Upper lobe of right lung (tissue), 1 donor: ENCODE data around the gene GOPC. TPM values are rescaled to one million over a fixed set of nuclear protein-coding genes. Genes with fewer than 3 reads are reported as not detected.

Experiments used
- ATAC-seq: fragments of 200-7000 bp; cut with Tn5 transposase; one replicate; pipeline ENCODE4 v1.9.1; 2020; ENCODE audit warnings: mild to moderate bottlenecking, moderate library complexity
- DNase-seq: peaks from one replicate; pipeline ENCODE4 v3.0.0-alpha.2; 2020
- H3K27ac ChIP-seq: fragments of 200-600 bp; one replicate; pipeline ENCODE4 v1.8.0; 2022
- H3K27me3 ChIP-seq: fragments of 200-600 bp; one replicate; pipeline ENCODE4 v1.8.0; 2022; ENCODE audit warnings: mild to moderate bottlenecking
- H3K36me3 ChIP-seq: fragments of 200-600 bp; one replicate; pipeline ENCODE4 v1.8.0; 2022
- H3K4me1 ChIP-seq: fragments of 200-600 bp; one replicate; pipeline ENCODE4 v1.8.0; 2022
- H3K4me3 ChIP-seq: fragments of 200-600 bp; one replicate; pipeline ENCODE4 v1.8.0; 2022; ENCODE audit warnings: mild to moderate bottlenecking
- H3K9me3 ChIP-seq: fragments of 200-600 bp; one replicate; pipeline ENCODE4 v1.8.0; 2022
- CTCF ChIP-seq: fragments of 200-600 bp; IDR thresholded peaks from one replicate; pipeline ENCODE4 v1.8.0; 2022; ENCODE audit warnings: antibody characterized with exemption
- intact Hi-C: fragments of 100-400 bp; cut with DNase I; formaldehyde crosslinking; loops from one replicate; pipeline ENCODE4 v1.11.0; 2022
- total RNA-seq: library from RNA; stranded (reverse); fragmentation: NEBNext Ultra II Directional; extraction: Animal tissue kit (Norgen Biotek cat#: 25700); gene quantifications from one replicate; pipeline ENCODE4 v1.2.1, GENCODE V29; 2021
- donor health status: DM: no; HTN: yes; CAD: no; lungs with severe emphysema.

Gene GOPC
- total RNA-seq, 1 donor from 2014 or later: 21.5 TPM

GRCh38 chr6:117568831-117569410 lies 33.4 kb downstream of the GOPC start:
- ATAC-seq: no peak
- Histone ChIP-seq H3K4me1 (no peaks in the 10 kb centered on the region), H3K27ac (no peak overlapping the region), H3K4me3 (no peak overlapping the region), H3K27me3 (no peaks in the 10 kb centered on the region), H3K36me3 (peaks cover 87% of the 10 kb centered on the region), H3K9me3 (no peaks in the 10 kb centered on the region)
- intact Hi-C loops: no loop called here
- no peak for DNase-seq
- no peak for TF ChIP-seq CTCF

- no peak for DNase-seq
- ATAC-seq: no peak
- TF ChIP-seq CTCF: no peak
These were observed 34.1 kb downstream of the GOPC start for GRCh38 chr6:117568247-117568646.

GRCh38 chr6:117564681-117565080 lies 37.6 kb downstream of the GOPC start:
- intact Hi-C loops: no loop called here
- no peaks in the 10 kb centered on the region for H3K9me3 ChIP-seq
- H3K27ac ChIP-seq: no peak overlapping the region
- DNase-seq (no peak), ATAC-seq (no peak)
- peaks cover 72% of the 10 kb centered on the region for H3K36me3 ChIP-seq
- no peak for TF ChIP-seq CTCF
- H3K27me3 ChIP-seq: no peaks in the 10 kb centered on the region
- no peak overlapping the region for H3K4me3 ChIP-seq
- H3K4me1 ChIP-seq: no peaks in the 10 kb centered on the region

More at GRCh38 chr6:117568247-117568646, 34.1 kb downstream of the GOPC start:
- no peaks in the 10 kb centered on the region for H3K27me3 ChIP-seq
- H3K4me3 ChIP-seq: no peak overlapping the region
- H3K27ac ChIP-seq: no peak overlapping the region
- H3K9me3 ChIP-seq: no peaks in the 10 kb centered on the region
- no peaks in the 10 kb centered on the region for H3K4me1 ChIP-seq
- intact Hi-C loops: no loop called here
- peaks cover 80% of the 10 kb centered on the region for H3K36me3 ChIP-seq

GRCh38 chr6:117561128-117561527 lies 41.2 kb downstream of the GOPC start:
- no peak for DNase-seq
- no peaks in the 10 kb centered on the region for H3K27me3 ChIP-seq
- no peak overlapping the region for H3K27ac ChIP-seq
- H3K4me1 ChIP-seq: no peaks in the 10 kb centered on the region
- TF ChIP-seq CTCF: no peak
- H3K9me3 ChIP-seq: no peaks in the 10 kb centered on the region
- no peak for ATAC-seq
- H3K4me3 ChIP-seq: no peak overlapping the region
- intact Hi-C loops: no loop called here
- H3K36me3 ChIP-seq: peaks cover 36% of the 10 kb centered on the region

GRCh38 chr6:117559299-117559698 lies 43.0 kb downstream of the GOPC start:
- no peak for TF ChIP-seq CTCF
- DNase-seq (no peak), ATAC-seq (no peak)
- intact Hi-C loops: loop anchor here (10.0 kb wide), 1 partner anchor 114 kb away; no protein-coding TSS in a partner anchor
- peaks cover 22% of the 10 kb centered on the region for H3K36me3 ChIP-seq
- no peak overlapping the region for H3K4me3 ChIP-seq
- no peaks in the 10 kb centered on the region for H3K27me3 ChIP-seq
- no peak overlapping the region for H3K27ac ChIP-seq
- no peaks in the 10 kb centered on the region for H3K4me1 ChIP-seq
- H3K9me3 ChIP-seq: no peaks in the 10 kb centered on the region

GRCh38 chr6:117558818-117559217 lies 43.5 kb downstream of the GOPC start:
- TF ChIP-seq CTCF: no peak
- peaks cover 19% of the 10 kb centered on the region for H3K36me3 ChIP-seq
- no peaks in the 10 kb centered on the region for H3K9me3 ChIP-seq
- ATAC-seq (no peak), DNase-seq (no peak)
- H3K27me3 ChIP-seq: no peaks in the 10 kb centered on the region
- intact Hi-C loops: loop anchor here (10.0 kb wide), 1 partner anchor 114 kb away; no protein-coding TSS in a partner anchor
- no peak overlapping the region for H3K4me3 ChIP-seq
- no peaks in the 10 kb centered on the region for H3K4me1 ChIP-seq
- H3K27ac ChIP-seq: no peak overlapping the region
